Measurements from ENCODE around the gene NUDT15. TPM values are rescaled to one million over a fixed set of nuclear protein-coding genes. Genes with fewer than 3 reads are reported as not detected.
"Not testable (repeated sequence)": the region's sequence is repeated elsewhere in the genome, so short reads cannot be mapped to it uniquely, and the experiment has no call there.

Gene NUDT15
- total RNA-seq: 13.2 TPM

- peak; percentile 93 for DNase-seq (ENCODE audit: low spot score)
These were observed at the start of gene NUDT15 for GRCh38 chr13:48037346-48038173. Gene NUDT15, plus strand, starts transcription at chr13:48037726. Its CDS starts 21 bp downstream, at chr13:48037747.

DNA sequence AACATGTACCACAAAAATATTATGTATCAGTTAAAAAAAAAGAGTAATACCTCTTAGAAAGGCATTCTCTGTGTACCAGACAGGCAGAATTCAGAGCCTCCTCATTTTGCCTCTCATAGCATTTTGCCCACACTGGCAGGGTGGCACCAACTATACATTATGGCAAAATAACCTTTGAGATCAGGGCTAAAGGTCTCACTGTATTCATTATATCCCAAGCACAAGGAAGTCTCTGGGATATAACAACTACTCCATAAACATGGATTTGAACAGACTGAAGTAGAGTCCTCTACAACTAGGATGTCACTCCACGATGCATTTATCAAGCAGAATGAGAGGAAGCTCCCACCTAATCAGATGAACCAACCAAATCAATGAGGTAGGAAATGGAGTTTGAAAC is 47.1 kb upstream of the NUDT15 start:
- DNase-seq (ENCODE audit: low spot score): no peak

GRCh38 chr13:47990920-47991466 is 46.5 kb upstream of the NUDT15 start:
- DNase-seq (ENCODE audit: low spot score): no peak

GRCh38 chr13:47991859-47992258 is 45.7 kb upstream of the NUDT15 start:
- no peak for DNase-seq (ENCODE audit: low spot score)

DNA sequence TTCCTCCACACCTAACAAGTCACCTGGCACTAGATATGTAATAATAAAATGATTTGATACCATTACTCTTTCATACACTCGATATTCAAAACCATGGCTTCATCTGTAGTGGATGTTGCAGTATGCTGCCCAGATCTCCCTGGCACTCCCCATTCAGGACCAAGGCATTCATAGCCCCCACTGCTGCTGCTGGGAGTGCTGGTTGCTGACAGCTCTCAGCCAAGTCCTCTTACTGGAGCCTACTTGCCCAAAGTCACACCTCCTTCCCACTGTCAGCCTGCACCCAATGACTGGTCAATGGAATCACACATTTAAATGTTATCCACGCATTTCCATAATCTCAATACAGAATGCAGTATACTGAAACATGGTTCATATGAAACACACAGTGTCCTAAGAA is 40.1 kb upstream of the NUDT15 start:
- no peak for DNase-seq (ENCODE audit: low spot score)

DNA sequence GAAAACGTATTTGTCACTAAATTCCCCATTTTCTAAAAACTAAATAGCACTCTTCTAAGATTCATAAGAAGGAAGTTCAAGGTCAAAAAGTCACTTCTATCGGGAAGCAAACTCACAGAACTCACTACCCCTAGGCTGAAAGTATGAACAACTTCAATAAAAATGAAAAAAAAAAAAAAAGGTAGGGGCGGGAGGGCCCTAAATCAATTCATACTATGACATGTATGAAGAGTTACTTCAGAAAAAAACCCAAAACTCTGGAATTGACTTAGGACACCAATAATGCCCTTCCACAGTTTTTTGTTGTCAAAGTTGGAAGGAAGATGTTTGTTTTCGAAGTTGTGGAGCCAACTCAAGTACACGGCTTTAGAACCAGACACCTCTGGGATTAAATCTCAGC is 37.6 kb upstream of the NUDT15 start:
- DNase-seq (ENCODE audit: low spot score): no peak

DNA sequence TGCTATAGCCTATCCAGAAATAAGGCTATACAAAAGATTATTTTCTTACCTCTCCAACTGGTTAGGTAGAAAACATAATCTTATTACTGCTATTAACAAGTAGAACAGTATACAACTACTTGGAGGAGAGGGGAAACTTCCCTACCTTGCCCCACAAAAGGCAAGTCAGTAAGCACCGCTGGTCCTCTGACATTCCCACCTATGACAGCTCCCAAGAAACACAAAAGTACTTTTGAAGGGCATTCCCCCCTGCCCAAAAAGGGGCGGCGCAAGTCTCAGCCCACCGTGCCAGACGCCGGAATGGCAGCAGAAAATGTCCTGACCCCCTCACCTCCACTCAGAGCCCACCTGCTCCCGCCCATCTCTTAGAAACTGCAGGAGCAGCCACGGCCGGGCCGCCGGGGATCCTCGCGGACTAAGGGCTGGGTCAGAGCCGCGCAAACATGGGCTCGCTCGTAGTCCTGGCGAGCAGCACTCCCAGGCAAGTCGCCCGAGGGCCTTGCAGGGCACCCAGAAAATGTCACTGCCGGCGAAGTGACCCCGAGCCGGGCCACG is 36.9 kb upstream of the NUDT15 start:
- no peak for DNase-seq (ENCODE audit: low spot score)

DNA sequence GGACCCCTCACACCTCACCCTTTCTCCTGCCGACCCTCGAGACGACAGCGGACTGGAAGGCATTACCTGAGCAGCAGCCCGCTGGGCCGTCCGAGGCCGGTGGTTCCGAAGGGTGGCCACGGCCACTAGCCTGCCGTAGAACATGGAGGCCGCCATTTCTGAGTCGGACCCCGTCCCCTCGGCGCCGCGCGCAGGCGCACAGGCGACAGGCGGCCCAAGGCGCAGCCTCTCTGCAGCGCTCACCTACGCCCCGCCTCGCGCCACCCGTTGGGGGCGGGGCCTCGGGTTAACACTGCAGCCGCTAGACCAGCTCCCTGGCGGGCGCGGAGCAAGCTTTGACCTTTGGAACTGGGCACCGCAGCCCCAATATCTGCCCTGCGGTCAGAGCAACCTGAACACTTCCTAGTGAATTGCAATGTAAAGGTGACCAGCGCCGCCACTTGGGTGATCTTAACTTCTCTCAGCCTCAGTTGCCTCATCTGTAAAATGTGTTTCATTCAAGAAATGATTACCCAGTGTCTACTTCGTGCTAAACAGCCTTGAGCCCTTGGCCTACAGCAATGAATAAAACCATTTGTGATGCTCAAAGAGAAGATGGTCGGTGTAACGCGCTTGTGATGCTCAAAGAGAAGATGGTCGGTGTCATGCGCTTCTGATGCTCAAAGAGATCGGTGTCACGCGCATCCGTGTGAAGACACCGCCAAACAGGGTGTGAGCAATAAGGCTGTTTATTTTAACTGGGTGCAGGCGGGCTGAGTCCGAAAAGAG is 36.2 kb upstream of the NUDT15 start, which contains the start of gene SUCLA2:
Gene SUCLA2 (minus strand): TSS at position 160 of the 768 bp plus-strand sequence. CDS start 4 bp downstream, at position 156.
- peak; percentile 86 for DNase-seq (ENCODE audit: low spot score)

GRCh38 chr13:48001999-48002398 is 35.5 kb upstream of the NUDT15 start:
- not testable (repeated sequence) for DNase-seq (ENCODE audit: low spot score)

GRCh38 chr13:48004201-48004600 is 33.3 kb upstream of the NUDT15 start:
- DNase-seq (ENCODE audit: low spot score): no peak

GRCh38 chr13:48006396-48006795 is 31.1 kb upstream of the NUDT15 start:
- DNase-seq (ENCODE audit: low spot score): no peak

DNA sequence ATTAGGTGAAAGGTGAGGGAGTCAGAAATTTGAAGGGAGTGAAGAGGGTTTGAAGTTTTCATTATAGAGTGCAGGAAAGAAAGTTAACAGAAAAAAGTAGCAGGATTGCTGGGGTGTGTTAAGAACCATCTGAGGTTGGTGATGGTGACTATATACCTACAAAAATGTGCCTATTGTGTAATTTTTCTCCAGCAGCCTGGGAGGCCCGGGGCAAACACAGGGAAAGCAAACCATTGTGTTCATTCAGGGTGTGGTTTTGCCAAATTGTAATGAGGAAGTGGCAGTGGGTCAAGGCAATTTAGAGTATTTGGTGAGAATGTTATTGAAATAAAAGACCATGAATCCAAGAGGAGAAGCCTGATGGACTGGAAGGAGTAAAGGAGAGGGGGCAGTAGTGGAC is 28.2 kb upstream of the NUDT15 start:
- DNase-seq (ENCODE audit: low spot score): no peak

- no peak for DNase-seq (ENCODE audit: low spot score)
These were observed 26.8 kb upstream of the NUDT15 start for GRCh38 chr13:48010698-48011097.

GRCh38 chr13:48012668-48013067 is 24.9 kb upstream of the NUDT15 start:
- DNase-seq (ENCODE audit: low spot score): no peak

GRCh38 chr13:48014359-48014758 is 23.2 kb upstream of the NUDT15 start:
- DNase-seq (ENCODE audit: low spot score): no peak

- no peak for DNase-seq (ENCODE audit: low spot score)
These were observed 18.9 kb upstream of the NUDT15 start for GRCh38 chr13:48018637-48019036.

DNA sequence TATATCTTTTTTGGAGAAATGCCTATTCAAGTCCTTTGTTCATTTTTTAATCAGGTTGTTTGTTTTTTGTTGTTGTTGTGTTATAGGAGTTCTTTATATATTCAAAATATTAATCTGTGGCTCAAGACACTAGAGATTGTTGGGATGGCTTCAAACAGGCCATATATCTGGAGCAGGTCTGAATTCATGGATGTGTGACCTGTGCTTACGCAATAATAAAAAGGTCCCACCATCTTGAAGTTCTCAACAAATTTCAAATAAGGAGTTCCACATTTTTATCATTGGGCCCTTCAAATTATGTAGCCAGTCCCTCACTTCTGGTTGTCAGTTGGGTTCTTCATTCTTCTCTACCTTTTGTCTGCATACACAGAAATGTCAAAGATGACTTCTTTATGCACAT is 17.7 kb upstream of the NUDT15 start:
- DNase-seq (ENCODE audit: low spot score): no peak

DNA sequence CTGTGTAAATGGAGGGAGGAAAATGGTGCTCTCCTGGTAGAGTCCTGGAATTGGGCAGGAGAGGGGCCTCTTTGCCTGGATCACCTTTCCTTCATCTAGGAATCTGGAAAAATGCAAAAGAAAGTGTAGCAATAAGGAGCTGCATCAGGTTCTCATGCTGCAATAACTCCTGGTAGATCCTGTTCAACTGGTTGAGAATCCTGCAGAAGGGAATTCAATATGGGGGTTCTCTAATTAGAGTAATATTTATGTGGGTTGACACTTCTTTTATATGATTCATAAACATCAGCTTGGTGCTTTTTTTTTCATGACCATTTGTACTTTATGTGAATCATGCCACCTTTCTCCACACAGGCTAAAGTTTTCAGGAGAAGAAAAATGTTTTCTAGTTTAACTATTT is 9.5 kb upstream of the NUDT15 start:
- no peak for DNase-seq (ENCODE audit: low spot score)

DNA sequence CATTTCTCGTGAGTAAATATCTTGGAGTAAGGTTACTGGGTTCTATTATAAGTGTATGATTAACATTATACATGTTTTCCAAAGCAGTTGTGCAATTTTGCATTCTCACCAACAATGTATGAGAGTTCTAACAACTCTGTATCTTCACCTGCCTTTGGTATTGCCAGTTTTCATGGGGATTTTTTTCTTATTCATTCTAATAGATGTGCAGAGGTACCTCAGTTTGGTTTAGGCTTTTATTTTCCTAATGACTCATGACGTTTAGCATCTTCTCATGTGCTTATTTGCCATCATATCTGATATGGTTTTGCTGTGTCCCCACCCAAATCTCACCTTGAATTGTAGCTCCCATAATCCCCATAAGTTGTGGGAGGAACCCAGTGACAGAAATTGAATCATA is 7.7 kb upstream of the NUDT15 start:
- DNase-seq (ENCODE audit: low spot score): no peak

DNA sequence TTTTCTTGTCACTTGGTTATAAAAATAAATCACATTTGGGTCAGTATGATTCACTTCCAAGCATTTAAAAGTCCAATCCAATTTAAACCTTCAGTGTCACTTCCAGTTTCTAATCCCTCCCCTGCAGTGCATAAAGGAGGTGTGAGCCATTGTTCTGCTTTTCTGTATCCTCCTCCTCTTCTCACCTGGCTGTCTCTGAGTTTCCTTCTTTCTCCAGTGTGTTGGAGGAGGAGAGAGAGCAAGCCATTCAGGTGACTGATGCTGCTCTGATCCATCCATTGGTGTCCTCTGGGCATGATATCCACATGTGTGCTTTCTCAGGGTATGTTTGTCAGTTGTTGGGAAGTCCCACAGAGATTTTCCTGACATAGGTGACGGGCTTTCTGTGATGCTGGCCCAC is 1.2 kb downstream of the NUDT15 start:
- no peak for DNase-seq (ENCODE audit: low spot score)

- DNase-seq (ENCODE audit: low spot score): no peak
These were observed 2.5 kb downstream of the NUDT15 start for GRCh38 chr13:48040049-48040448.

- no peak for DNase-seq (ENCODE audit: low spot score)
These were observed 3.4 kb downstream of the NUDT15 start for GRCh38 chr13:48040896-48041295.
